Left lung (tissue), 10 donors: ENCODE measurements around the gene CPE. TPM values are rescaled to one million over a fixed set of nuclear protein-coding genes. Genes with fewer than 3 reads are reported as not detected.
A peak's percentile ranks its signal among the peaks of the same experiment; 100 is the strongest.

Source experiments
- ATAC-seq: fragments of 200-7000 bp; cut with Tn5 transposase; one replicate; pipeline ENCODE4 v1.9.1; 2020; ENCODE audit warnings: moderate library complexity
- DNase-seq, 4 donors: peaks; one replicate each; pipeline ENCODE4 v3.0.0-alpha.2; 2013 to 2020
- H3K27ac ChIP-seq, 2 donors: fragments of 200-600 bp; sonication (generic) in 1 of 2; one replicate each; pipeline versions ENCODE4 v1.5.0 to v1.8.0; 2020 to 2021
- H3K27me3 ChIP-seq, 2 donors: fragments of 200-600 bp; sonication (generic) in 1 of 2; one replicate each; pipeline versions ENCODE4 v1.5.0 to v1.8.0; 2020 to 2021
- H3K36me3 ChIP-seq, 2 donors: fragments of 200-600 bp; sonication (generic) in 1 of 2; one replicate each; pipeline versions ENCODE4 v1.5.0 to v1.8.0; 2020 to 2021
- H3K4me1 ChIP-seq, 2 donors: fragments of 200-600 bp; one replicate each; pipeline ENCODE4 v1.8.0; 2021
- H3K4me3 ChIP-seq, 2 donors: fragments of 200-600 bp; sonication (generic) in 1 of 2; one replicate each; pipeline versions ENCODE4 v1.5.0 to v1.8.0; 2020 to 2021; ENCODE audit warnings: mild to moderate bottlenecking in 1 of 2
- H3K9me3 ChIP-seq, 2 donors: fragments of 200-600 bp; sonication (generic) in 1 of 2; one replicate each; pipeline versions ENCODE4 v1.5.0 to v1.8.0; 2020 to 2021
- intact Hi-C, 2 donors: fragments of 100-400 bp; cut with DNase I; formaldehyde crosslinking; loops; one replicate each; pipeline versions ENCODE4 v1.11.2 to v1.14.2; 2022
- polyA plus RNA-seq, 6 donors: library from polyadenylated mRNA; unstranded; fragments of 120-200 nt; gene quantifications; one replicate each; pipeline ENCODE4 v1.2.1, GENCODE V29; 2013; ENCODE audit not compliant: insufficient read length in 6 of 6
- total RNA-seq, 2 donors: library from RNA; stranded (reverse); fragmentation: NEBNext Ultra II Directional; extraction: Animal tissue kit (Norgen Biotek cat#: 25700); gene quantifications; one replicate each; pipeline ENCODE4 v1.2.1, GENCODE V29; 2021
- TF ChIP-seq, protein P1 (sequence below), 2 donors: fragments of 200-600 bp; sonication (generic) in 1 of 2; IDR thresholded peaks; one replicate each; pipeline versions ENCODE4 v1.5.0 to v1.8.0; 2021; ENCODE audit warnings: antibody characterized with exemption in 2 of 2
- donor health status: DM: no; HTN: yes; CAD: no.
- donor health status: DM: no; HTN: no; CAD: no.

CPE gene
- total and polyA plus RNA-seq, 8 donors: 24.5 to 222 (median 161) TPM

DNA sequence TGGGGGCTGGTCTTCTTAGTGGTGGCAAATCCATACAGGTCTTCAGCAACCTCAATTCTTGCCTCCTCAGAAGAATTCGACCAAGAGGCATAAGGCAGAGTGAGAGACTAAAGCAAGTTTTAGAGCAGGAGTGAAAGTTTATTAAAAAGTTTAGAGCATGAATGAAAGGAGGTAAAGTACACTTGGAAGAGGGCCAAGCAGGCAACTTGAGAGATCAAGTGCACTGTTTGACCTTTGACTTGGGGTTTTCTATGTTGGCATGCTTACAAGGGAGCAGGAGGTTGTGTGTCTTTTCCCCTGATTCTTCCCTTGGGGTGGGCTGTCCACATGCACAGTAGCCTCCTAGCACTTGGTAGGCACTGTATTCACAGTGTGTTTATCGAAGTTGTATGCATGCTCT is 91.2 kb downstream of the CPE start:
- no peaks in the 10 kb centered on the region for H3K27me3 ChIP-seq
- H3K9me3 ChIP-seq: peaks cover 4 to 33% of the 10 kb centered on the region in 2 donors
- H3K4me1 ChIP-seq: no peaks in the 10 kb centered on the region
- no peak for ATAC-seq
- H3K4me3 ChIP-seq: no peak overlapping the region
- intact Hi-C loops: no loop called here
- no peaks in the 10 kb centered on the region for H3K36me3 ChIP-seq
- TF ChIP-seq, protein P1, sequence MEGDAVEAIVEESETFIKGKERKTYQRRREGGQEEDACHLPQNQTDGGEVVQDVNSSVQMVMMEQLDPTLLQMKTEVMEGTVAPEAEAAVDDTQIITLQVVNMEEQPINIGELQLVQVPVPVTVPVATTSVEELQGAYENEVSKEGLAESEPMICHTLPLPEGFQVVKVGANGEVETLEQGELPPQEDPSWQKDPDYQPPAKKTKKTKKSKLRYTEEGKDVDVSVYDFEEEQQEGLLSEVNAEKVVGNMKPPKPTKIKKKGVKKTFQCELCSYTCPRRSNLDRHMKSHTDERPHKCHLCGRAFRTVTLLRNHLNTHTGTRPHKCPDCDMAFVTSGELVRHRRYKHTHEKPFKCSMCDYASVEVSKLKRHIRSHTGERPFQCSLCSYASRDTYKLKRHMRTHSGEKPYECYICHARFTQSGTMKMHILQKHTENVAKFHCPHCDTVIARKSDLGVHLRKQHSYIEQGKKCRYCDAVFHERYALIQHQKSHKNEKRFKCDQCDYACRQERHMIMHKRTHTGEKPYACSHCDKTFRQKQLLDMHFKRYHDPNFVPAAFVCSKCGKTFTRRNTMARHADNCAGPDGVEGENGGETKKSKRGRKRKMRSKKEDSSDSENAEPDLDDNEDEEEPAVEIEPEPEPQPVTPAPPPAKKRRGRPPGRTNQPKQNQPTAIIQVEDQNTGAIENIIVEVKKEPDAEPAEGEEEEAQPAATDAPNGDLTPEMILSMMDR (IDR thresholded peaks at IDR 0.05): no peak
- H3K27ac ChIP-seq: no peak overlapping the region
- DNase-seq: no peak

DNA sequence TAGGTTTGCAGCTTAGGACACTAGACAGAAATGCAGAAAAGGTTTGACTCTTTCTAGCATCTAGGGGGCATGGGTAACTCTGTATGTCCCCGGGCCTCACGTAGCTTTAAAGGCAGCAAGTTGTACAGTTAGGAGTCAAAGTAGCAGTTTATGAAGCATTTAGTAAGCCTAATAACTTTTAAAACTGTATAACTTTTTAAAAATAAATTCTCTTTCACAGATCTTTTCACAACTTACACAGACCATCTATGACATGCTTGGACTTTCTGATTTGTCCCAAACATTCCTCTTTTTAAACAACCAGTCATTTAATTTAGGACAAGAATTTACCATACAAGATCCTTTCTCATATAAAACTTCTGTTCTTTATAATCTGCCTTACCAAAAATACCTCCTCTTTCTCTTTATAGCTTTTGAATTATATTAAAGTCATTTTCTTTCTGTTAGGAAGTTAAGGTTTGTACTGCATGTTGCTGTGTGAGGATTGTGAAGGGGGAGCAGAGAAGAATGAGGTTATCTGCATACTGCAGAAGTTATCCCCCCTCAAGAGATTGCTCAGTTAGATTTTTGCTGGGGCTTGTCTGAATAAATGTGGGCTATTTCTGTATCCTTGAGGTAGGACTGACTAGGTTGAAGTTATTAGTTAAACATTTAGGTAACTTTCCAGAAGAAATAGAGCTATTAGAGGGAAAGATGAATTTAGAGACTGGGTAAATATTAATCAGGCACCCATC is 94.3 kb downstream of the CPE start:
- Histone ChIP-seq H3K27ac (no peak overlapping the region), H3K4me1 (peaks cover 0 to 4% of the 10 kb centered on the region in 2 donors), H3K4me3 (no peak overlapping the region), H3K36me3 (no peaks in the 10 kb centered on the region), H3K27me3 (no peaks in the 10 kb centered on the region), H3K9me3 (peaks cover 4 to 33% of the 10 kb centered on the region in 2 donors)
- DNase-seq: no peak
- intact Hi-C loops: no loop called here
- TF ChIP-seq, protein P1 (IDR thresholded peaks at IDR 0.05): no peak
- no peak for ATAC-seq

DNA sequence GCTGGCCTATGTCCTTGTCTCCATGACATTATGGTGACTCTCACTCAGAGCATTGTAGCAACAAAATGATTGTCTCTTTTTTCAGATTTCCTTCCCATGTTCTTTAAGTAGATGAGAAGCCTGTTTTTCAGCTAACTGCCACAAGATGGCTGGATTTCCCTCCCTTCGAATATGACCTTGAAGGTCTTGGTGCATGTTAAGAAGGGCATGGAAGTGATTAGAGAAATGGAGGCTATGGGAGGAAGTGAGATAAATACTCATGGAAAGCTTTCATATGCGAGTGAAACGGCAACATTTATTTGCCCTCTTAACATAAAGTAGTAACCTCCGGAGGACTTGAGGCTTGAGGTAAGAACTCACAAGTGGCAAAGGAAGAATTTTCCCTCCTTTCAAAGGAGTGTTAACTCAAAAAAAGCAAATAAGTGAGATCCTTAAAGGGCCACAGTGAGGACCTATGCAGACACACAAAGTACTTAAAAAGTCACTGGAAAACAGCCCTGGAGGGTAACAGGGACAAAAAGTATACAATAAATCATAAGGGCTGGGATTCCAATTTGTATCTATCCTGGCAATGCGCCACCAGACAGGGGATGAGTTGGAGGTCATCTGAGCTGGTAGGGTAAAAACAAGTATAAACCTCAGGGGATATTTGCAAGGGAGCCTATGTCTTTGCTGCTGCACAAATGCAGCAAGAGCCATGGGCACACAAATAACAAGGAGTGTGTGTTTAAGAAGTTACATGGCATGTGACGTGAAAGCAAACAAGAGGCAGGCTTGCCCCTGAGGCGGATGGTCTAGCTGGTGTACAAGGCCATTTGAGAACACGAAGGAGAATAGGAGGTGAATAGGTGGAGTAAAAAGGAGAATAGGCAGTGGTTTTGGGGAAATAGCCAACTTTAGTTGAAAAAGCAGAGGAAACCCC is 96.2 kb downstream of the CPE start:
- intact Hi-C loops: no loop called here
- no peak for DNase-seq
- Histone ChIP-seq H3K4me1 (peaks cover 0 to 4% of the 10 kb centered on the region in 2 donors), H3K27me3 (no peaks in the 10 kb centered on the region), H3K4me3 (no peak overlapping the region), H3K36me3 (no peaks in the 10 kb centered on the region), H3K9me3 (peaks cover 4 to 33% of the 10 kb centered on the region in 2 donors), H3K27ac (no peak overlapping the region)
- TF ChIP-seq, protein P1 (IDR thresholded peaks at IDR 0.05): no peak
- ATAC-seq: peak; percentile 87

DNA sequence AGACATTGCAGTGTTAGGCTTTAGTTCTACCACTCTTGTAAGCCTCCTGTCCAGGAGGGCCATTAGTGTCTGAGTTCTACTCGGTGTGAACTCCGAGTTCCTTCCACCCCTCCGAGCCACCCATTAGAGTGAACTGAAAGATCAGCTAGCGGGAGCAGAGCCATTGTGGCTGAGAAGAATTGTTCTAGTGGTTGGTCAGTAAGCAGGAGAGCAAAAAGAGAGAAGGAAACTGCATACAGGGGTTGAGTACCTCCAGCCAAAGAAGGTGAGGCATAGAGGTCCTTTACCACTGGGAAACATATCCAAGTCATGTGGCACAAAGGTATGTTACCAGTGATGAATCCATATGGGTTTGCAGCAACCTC is 96.9 kb downstream of the CPE start:
- no peak for ATAC-seq
- H3K9me3 ChIP-seq: peaks cover 4 to 33% of the 10 kb centered on the region in 2 donors
- no peak overlapping the region for H3K27ac ChIP-seq
- H3K4me3 ChIP-seq: no peak overlapping the region
- DNase-seq: no peak
- no peaks in the 10 kb centered on the region for H3K27me3 ChIP-seq
- H3K36me3 ChIP-seq: no peaks in the 10 kb centered on the region
- peaks cover 0 to 4% of the 10 kb centered on the region in 2 donors for H3K4me1 ChIP-seq
- TF ChIP-seq, protein P1 (IDR thresholded peaks at IDR 0.05): no peak
- intact Hi-C loops: no loop called here
